BE2C (cell line): ENCODE results near the gene MGAT5.

Source experiments
- DNase-seq: peaks from one replicate; pipeline ENCODE4 v3.0.0-alpha.2; 2020
- H3K27me3 ChIP-seq: fragments of 250-450 bp; sonication (Bioruptor Pico); 2 replicates; pipeline ENCODE4 v1.5.1; 2020; ENCODE audit warnings: mild to moderate bottlenecking
- H3K36me3 ChIP-seq: fragments of 250-450 bp; sonication (Bioruptor Pico); 2 replicates; pipeline ENCODE4 v1.5.1; 2020; ENCODE audit warnings: mild to moderate bottlenecking
- H3K4me1 ChIP-seq: fragments of 250-450 bp; sonication (Bioruptor Pico); 2 replicates; pipeline ENCODE4 v1.5.1; 2020
- H3K4me3 ChIP-seq: 2 replicates; pipeline ENCODE4 v1.5.1; 2011; ENCODE audit warnings: low read depth, low read length
- H3K9me3 ChIP-seq: fragments of 250-450 bp; sonication (Bioruptor Pico); 2 replicates; pipeline ENCODE4 v1.5.1; 2020
- TF ChIP-seq, protein P1 (sequence below): IDR thresholded peaks from 2 replicates; pipeline ENCODE4 v1.5.1; 2012; ENCODE audit warnings: mild to moderate bottlenecking, low read depth, low read length

MGAT5 gene

DNA sequence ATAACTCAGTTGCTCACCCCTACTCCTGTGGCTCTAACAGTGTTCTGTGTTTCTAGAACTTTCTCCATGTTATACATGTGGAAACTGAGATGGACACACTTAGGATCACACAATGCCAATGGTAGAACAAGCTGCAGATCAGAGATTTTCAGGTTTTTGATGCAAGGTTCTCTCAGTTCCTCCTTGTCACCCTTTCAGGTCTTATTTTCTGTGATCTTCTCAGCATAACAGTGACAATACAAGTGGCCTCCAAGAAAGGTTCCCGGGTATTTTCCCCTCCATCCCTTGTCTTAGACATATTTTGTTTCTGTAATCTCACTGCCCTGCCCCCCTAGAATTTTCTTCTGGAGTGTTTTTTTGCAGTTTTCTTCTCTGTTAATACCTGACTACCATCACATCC lies 6.2 kb upstream of the MGAT5 start:
- H3K27me3 ChIP-seq, result no peaks in the 10 kb centered on the region
- TF ChIP-seq, protein P1, sequence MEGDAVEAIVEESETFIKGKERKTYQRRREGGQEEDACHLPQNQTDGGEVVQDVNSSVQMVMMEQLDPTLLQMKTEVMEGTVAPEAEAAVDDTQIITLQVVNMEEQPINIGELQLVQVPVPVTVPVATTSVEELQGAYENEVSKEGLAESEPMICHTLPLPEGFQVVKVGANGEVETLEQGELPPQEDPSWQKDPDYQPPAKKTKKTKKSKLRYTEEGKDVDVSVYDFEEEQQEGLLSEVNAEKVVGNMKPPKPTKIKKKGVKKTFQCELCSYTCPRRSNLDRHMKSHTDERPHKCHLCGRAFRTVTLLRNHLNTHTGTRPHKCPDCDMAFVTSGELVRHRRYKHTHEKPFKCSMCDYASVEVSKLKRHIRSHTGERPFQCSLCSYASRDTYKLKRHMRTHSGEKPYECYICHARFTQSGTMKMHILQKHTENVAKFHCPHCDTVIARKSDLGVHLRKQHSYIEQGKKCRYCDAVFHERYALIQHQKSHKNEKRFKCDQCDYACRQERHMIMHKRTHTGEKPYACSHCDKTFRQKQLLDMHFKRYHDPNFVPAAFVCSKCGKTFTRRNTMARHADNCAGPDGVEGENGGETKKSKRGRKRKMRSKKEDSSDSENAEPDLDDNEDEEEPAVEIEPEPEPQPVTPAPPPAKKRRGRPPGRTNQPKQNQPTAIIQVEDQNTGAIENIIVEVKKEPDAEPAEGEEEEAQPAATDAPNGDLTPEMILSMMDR, result no peak

DNA sequence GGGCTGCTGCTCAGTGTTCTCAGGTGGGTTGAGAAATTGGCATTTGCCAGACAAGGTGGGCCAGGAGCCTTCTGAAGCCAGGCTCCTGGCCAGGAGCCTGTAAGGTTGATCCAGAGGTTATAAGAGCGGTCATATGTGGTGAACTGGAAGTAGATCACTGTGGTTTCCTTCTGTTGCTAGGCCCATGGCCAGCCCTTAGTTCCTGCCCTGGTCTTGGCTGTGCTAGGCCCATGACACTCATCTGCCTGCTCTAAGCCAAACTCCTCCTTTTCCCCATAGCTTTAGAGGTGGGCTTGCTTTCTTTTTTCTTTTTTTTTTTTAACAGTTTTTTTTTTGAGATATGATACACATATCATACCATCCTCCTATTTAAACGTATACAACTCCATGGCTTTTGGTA lies 5.0 kb upstream of the MGAT5 start:
- Histone ChIP-seq H3K36me3 (no peaks in the 10 kb centered on the region), H3K9me3 (no peaks in the 10 kb centered on the region), H3K27me3 (no peaks in the 10 kb centered on the region), H3K4me3 (no peak overlapping the region), H3K4me1 (peaks cover 12% of the 10 kb centered on the region)
- DNase-seq, result no peak
- TF ChIP-seq, protein P1, result no peak

More for the DNA sequence above, 6.2 kb upstream of the MGAT5 start:
- Histone ChIP-seq H3K9me3 (no peaks in the 10 kb centered on the region), H3K4me1 (peaks cover 12% of the 10 kb centered on the region), H3K4me3 (no peak overlapping the region), H3K36me3 (no peaks in the 10 kb centered on the region)
- no peak for DNase-seq

DNA sequence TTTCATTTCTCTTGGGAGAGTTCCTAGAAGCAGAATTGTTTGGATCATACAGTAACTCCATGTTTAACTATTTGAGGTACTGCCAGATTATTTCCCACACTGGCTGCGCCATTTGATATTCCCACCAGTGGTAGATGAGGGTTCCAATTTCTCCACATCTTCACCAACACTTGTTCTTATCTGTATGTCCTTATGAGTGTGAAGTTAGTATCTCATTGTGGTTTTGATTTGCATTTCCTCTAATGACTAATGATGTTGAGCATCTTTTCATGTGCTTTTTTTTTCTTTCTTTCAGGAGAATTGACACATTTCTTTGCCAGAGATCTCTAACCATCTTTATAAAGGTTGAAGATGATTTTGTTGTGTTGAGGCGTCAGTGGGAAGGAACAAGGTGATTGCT lies 4.1 kb upstream of the MGAT5 start:
- no peaks in the 10 kb centered on the region for H3K9me3 ChIP-seq
- TF ChIP-seq, protein P1, result no peak
- H3K4me1 ChIP-seq, result peaks cover 8% of the 10 kb centered on the region

DNA sequence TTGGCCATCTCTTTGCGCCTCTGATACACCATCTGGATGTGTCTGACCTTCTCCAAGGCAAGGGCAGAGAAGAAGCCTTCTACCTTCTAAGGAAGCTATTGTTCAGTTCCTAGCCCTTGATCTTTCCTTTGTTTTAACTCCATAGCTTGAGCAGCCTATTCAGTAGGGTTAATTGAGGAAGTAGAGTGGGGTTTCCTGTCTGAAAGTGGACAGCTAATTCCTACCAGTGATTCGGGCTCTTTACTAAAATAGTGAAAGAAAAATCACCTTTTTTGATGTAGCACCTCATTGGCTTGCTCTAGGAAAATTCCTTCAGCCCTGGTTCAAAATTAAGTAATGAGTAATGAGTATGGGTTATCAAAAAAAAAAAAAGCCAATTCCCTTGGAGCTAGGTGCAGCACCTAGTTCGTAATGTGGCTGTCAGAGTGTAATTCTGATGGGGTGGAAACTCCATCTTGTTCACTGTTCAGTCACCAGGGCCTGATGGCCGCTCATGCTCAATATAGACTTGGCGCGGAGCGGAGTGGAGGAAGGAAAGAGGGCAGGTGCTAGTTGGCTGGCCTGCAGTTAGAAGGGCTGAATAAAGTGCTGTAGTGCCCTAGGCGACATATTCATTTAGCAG lies 2.9 kb upstream of the MGAT5 start:
- TF ChIP-seq, protein P1, result no peak
- H3K27me3 ChIP-seq, result no peaks in the 10 kb centered on the region
- no peaks in the 10 kb centered on the region for H3K4me1 ChIP-seq
- H3K36me3 ChIP-seq, result no peaks in the 10 kb centered on the region
- no peaks in the 10 kb centered on the region for H3K9me3 ChIP-seq
- no peak for DNase-seq
- H3K4me3 ChIP-seq, result no peak overlapping the region

More for the DNA sequence above, 4.1 kb upstream of the MGAT5 start:
- no peaks in the 10 kb centered on the region for H3K27me3 ChIP-seq
- no peaks in the 10 kb centered on the region for H3K36me3 ChIP-seq
- no peak overlapping the region for H3K4me3 ChIP-seq
- no peak for DNase-seq

DNA sequence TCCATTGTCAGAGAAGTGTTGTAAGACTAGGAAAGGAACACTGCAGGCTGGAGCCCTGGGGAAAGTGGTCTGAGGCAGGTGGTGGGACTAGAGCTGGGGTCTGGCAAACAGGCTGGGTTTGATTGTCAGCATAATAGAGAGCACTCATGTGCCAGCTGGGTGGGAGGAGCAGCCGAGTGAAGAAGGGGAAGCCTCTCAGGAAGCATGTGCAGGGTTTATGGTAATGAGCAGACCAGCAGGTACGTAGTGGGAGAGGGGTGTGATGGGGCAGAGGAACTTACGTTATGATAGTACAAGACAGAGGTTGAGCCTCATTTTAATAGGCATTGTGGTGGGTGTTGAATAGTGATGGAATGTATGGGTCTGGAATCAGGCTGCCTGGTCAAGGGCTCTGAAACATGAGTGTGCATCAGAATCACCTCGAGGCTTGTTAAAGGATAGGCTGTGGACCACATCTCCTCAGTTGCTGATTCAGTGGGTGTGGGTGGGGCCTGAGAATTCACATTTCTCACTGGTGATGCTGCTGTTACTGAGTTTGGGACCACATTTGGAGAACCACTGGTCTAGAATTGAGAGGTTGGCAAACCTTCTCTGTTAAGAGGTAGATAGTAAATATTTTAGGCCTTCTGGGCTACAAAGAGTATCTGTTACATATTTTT lies 1.7 kb upstream of the MGAT5 start:
- DNase-seq, result no peak
- no peak overlapping the region for H3K4me3 ChIP-seq
- TF ChIP-seq, protein P1, result no peak
- H3K36me3 ChIP-seq, result no peaks in the 10 kb centered on the region
- H3K27me3 ChIP-seq, result no peaks in the 10 kb centered on the region
- no peaks in the 10 kb centered on the region for H3K9me3 ChIP-seq
- no peaks in the 10 kb centered on the region for H3K4me1 ChIP-seq

DNA sequence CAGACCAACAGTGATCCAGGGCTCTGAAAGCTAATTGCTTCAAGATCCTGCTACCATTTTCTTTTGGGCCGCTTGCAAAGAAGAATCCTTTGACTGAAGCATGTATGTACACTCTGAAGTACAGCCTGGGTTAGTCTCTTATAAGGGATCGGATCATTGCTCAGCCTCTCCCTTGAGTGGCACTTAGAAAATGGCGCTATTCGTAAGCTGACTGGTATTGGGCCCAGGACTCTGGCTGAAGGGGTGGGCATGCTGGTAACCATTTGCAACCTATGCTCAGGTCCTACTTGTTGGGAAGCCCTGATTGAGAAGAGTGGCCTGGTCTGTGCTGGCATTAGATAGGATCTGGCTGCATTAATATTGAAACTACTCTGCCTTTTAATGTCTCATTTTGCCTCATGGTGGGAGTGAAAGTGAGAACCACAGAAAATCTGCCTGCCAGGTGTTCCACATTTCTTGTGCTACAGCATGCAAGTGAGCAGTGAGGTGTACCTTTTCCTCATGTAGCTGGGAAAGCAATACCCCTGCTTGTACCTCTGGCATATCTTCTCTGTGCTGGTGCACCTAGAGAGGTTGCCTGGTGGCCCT lies 661 bp upstream of the MGAT5 start:
- TF ChIP-seq, protein P1, result no peak
- H3K27me3 ChIP-seq, result no peaks in the 10 kb centered on the region
- H3K4me3 ChIP-seq, result no peak overlapping the region
- H3K4me1 ChIP-seq, result no peaks in the 10 kb centered on the region
- H3K36me3 ChIP-seq, result no peaks in the 10 kb centered on the region
- H3K9me3 ChIP-seq, result no peaks in the 10 kb centered on the region
- DNase-seq, result no peak
